NCI-H510A treated with DMSO at 0.1 percent for 48 hours (cell line): ENCODE results near the gene BRMS1.
"Not testable (repeated sequence)": the region's sequence is repeated elsewhere in the genome, so short reads cannot be mapped to it uniquely, and the experiment has no call there.

Source experiments
- DNase-seq: peaks from one replicate; lab custom pipeline; 2025; lab: John Stamatoyannopoulos, UW

The BRMS1 gene

DNA sequence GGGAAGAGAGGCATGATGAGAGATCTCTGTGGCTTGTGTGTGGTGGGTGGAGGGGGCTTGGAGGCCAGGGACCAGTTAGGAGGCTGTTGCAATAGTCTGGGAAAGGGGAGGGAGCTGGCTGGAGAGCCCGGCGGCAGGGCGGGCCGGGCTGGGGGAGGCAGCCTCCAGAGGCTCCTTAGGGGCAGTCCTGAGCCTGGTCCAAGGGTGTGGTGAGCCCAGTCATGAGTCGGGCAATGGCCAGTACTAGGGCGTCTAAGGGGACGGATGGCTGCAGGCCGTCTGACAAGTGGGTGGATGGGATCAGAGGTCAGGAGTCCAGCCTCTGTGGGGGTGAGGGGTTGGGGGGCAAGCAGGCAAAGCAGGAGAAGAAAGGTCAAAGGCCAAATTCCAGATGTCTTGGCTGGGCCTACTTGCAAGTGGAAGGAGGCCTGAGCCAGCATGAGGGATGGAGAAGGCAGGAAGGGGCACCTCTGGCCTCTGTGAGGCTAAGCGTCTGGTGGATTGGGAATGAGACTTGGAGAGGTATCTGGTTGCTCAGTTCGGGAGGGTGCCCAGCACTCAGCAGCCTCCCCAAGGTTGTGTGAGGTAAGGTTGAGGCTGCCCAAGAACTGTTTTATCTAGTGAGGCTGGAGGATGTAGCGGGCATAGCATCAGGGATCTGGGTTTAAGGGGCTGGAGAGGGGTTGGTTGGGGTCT is 22.0 kb downstream of the BRMS1 start:
- DNase-seq, result no peak

DNA sequence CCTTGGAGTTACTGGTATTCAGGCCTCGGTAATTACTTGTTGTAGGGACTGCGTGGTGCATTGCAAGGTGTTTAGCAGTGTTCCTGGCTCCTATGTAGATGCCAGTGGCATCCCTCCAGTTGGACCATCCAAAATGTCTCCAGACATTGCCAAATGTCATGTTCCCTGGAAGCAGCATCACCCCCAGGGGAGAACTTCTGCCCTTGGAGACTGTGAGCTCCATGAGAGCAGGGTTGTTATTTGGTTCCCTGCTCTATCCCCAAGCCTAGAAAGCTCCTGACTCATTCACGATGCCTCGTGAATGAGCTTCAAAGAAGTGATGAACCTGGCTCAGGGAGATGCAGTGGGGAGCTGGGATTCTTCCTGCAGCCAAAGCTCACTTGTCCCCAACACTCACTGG is 23.3 kb downstream of the BRMS1 start:
- no peak for DNase-seq

DNA sequence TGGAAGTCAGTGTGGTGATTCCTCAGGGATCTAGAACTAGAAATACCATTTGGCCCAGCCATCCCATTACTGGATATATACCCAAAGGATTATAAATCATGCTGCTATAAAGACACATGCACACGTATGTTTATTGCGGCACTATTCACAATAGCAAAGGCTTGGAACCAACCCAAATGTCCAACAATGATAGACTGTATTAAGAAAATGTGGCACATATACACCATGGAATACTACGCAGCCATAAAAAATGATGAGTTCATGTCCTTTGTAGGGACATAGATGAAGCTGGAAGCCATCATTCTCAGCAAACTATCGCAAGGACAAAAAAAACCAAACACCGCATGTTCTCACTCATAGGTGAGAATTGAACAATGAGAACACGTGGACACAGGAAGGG is 24.2 kb downstream of the BRMS1 start:
- not testable (repeated sequence) for DNase-seq

DNA sequence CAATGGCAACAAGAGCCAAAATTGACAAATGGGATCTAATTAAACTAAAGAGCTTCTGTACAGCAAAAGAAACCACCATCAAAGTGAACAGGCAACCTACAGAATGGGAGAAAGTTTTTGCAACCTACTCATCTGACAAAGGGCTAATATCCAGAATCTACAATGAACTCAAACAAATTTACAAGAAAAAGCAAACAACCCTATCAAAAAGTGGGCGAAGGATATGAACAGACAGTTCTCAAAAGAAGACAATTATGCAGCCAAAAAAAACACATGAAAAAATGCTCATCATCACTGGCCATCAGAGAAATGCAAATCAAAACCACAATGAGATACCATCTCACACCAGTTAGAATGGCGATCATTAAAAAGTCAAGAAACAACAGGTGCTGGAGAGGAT is 24.6 kb downstream of the BRMS1 start:
- not testable (repeated sequence) for DNase-seq

DNA sequence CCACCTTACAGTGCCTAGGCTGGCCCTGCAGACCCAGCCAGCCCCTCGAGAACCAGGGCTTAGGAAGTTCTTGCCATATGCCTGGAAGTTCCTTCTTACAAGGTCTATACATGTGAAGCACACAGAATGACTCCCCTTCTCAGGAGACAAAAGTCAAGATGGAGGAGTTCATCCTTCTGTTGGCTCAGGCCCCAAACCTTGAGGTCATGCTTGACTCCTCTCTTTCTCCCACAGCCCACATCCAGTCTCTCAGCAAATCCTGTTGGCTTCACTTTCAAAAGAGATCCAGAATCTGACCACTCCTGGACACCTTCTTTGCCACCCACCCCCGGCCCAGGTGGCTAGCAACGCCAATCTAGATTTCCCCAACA is 26.3 kb downstream of the BRMS1 start:
- no peak for DNase-seq

DNA sequence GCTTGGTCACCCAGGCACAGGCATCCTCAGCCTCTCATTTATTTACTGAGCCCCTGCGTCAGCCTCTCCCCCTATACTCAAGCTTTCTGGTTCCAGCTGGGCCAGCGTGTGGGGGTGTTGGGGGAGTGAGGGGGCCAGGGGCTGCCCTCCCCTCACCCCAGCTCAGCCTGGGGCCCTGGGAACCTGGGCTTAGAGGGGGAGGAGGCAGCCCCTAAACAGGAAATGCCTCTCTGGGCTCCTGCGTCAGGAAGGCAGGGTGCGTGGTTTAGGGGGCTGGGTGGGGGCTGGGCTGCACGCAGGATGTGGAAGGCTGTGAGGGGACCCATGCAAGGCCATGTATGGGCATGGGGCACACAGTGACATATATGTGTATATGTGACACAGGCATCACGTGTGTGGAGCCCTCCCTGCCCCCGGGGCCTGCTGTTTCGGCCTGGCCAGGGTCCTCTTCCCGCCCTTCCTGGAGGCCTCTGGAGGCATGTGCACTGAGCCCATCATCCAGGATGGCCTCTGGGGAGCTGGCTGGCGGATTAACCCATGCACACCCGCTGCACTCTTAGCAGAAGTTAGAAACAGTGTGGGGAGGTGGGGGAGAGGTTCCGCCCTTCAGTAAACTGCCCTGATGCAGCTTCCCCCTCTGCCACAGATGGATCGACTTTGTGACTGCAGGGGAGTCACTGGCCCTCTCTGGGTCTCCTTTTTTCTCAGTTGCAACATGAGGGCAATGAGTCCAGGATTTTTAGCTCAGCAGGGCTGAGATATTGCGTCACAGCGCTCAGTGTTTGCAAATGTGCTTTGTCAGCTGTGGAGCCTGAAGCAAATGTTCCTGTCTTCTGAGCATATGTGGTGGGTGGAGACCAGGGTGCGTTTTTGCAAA is 26.9 kb downstream of the BRMS1 start:
- DNase-seq, result no peak

DNA sequence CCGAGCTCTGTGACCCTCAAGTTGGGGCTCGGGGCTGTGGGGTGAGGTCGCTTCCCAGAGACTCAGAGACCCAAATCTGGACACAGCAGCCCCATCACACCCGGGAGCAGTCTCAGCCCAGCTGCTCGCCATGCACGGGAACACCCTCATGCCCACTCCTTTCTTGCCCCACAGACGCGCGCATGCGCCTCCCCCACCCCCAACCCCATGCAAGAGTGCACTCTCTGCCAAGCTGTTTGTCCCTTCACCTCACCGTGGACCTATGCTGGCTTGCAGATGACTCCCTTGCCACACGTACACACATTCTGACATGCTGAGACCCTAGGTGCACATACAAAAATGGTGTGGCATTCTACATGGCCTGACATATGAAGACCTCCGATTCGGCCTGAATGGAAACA is 27.6 kb downstream of the BRMS1 start:
- DNase-seq, result no peak

DNA sequence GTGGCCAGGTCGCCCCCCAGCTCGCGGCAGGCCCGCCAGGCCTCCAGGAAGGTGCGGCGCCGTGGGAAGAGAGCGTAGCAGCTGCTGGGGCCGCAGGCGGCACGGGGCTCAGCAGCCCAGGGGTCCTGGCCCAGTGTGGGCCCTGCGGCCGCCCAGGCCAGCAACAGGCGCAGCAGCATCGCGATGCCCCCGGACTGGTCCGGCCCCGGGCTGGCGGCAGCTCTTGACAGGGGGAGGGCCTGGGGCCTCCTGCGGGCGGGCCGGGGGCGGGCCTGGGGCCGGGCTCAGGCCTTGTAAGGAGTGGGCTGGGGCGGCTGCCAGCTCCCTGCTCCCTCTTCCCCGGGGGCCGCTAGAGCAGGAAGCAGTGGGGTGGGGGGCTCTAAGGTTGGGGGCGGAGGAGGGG is 28.1 kb downstream of the BRMS1 start, which contains the start of gene CD248:
CD248 (minus strand) TSS at position 196 of the 403 bp plus-strand sequence; CDS start at position 179, 17 bp downstream.
- no peak for DNase-seq

DNA sequence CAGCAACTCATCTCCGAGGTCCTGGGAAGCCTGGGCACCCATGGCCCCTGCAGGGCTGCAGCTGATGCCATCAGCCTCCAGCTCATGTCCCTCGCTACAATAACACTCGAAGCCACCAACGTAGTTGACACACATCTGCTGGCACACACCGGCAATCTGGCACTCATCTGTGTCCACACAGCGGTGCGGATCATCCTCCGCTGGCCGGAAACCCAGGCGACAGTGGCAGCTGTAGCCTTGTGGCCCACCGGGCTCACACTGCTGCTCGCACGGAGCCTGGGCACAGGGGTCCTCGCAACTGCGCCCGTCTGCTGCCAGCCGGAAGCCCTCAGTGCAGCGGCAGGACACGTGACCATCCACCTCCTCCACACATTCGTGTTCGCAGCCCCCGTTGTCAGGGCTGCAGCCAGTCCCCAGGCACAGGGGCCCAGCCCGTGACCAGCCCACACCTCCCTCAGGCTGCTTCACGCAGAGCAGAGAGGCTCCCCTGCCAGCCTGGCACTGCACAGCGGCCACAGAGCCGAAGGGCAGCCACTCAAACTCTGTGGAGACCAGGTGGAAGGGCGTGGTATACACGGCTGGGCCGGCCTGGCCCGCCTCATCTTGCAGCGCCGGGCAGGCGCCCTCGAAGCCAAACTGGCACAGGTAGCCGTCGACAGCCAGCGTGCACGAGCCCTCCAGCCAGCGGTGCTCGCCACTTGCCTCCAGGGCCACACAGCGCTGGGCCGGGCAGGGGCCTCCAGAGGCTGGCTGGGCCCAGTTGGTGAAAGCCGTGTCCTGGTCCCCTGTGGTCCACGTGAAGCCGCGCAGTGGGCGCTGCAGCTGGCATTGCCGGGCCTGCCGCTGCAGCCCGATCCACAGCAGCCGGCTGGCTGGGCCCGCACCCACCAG is 28.7 kb downstream of the BRMS1 start:
- no peak for DNase-seq

DNA sequence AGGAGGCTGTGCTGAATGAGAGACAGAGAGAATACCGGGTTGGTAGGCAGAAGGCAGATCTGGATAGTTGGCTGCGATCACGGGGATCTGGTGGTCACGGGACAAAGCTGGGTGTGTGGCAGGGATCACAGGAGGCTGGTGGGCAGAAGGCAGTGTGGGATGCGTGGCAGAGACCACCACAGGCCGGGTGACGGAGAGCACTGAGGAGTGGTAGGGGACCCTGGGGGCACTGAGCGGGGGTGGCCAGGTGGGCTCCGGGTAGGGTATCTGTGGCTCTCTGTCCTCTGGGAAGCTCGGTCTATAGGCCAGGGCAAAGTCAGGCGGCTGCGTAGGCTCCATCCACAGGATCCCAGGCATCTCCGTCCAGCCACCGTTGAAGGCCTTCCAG is 29.4 kb downstream of the BRMS1 start:
- no peak for DNase-seq

DNA sequence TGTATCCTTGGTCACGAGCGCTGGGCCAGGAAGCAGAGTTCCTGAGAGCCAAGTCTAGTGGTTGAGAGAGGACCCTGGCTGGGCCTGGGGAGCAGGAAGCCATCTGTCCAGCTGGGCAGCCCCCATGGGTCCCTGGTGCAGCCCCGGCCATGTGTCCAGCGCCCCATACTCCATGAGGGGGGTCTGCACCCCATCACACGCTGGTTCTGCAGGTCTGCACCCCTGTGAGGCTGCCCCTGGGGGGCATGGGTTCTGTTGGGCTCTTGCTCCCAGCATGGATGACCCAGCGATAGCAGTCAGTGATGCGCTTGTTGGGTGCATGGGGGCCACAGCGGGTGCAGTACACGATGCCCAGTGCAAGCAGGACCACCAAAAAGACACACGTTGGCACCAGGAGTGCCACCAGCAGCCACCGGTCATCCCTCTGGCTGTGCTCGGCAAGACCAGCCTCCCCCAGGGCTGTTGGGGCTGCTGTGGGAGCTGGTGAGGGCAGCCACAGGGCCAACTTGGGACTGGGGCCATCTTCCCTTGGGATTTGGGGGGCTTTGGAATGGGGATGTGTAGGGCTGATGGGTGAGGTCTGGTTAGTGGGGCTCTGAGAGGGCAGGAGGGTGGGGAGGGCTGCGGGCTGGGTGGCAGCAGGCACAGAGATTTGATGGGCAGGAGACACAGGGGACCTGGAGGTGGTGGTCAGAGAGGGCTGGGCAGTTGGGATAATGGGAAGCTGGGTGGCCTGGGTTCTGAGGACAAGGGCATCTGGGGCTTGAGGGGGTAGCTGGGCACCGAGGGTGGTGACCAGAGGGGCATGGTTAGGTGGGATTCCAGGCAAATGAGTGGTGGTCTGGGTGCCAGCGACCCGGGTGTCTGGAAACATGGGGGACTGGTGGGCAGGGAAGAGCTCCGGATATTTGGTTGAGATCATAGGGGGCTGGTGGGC is 30.1 kb downstream of the BRMS1 start:
- no peak for DNase-seq

DNA sequence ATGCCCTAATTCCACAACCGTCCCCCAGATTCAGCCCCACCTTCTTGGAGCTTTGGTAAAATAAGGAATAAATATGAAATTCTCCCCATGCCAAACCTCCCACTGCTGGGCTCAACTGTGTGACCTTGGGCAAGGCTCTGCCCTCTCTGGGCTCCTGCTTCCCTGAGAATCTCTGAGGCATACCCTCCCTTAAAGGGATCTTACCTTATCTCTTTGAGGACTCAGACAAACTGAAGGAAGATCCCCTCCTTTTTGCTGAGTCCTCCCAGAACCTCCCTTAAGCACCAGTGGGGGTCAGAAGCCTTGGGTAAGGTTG is 30.8 kb downstream of the BRMS1 start:
- no peak for DNase-seq

DNA sequence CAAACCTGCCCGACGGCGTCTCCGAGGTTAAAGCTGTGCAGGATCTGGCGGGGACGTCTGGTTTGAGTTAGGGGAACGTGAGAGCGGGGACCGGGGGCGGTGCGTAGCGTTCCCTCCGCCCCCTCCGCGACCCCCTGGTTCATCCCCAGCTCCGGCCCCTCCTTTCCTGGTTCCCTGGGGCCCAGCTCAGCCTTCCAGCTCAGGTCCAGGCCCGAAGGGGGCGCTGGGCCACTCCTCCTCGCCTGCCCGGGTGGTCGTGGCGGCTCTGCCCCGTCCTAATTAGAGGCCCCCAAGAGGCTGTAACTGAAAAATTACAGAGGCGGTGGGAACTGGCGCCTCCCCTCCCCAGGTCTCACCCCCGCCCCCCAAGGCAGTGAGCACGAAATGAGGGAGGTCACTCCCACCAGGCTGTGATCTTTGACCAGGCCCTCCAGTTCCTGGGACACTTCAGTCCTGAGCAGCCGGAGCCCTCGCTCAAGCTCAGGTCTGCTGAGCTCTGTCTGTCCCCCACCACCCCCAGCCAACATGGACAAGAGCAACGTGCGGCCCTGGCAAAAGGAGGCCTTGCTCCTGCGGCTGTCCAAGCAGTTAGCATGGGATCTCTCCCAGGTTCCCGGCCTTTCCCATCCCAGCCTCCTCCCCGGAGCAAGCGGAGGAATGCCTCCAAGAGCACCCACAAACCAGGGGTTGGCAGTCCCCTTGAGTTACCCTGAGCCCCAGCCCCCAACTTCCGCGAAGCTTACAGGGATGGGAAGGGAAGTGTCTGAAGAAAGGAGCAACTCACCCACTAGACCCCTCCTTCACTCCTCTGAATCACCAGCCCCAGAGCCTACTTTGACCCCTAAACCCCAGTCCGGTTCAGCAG is 31.4 kb downstream of the BRMS1 start:
- DNase-seq, result no peak

DNA sequence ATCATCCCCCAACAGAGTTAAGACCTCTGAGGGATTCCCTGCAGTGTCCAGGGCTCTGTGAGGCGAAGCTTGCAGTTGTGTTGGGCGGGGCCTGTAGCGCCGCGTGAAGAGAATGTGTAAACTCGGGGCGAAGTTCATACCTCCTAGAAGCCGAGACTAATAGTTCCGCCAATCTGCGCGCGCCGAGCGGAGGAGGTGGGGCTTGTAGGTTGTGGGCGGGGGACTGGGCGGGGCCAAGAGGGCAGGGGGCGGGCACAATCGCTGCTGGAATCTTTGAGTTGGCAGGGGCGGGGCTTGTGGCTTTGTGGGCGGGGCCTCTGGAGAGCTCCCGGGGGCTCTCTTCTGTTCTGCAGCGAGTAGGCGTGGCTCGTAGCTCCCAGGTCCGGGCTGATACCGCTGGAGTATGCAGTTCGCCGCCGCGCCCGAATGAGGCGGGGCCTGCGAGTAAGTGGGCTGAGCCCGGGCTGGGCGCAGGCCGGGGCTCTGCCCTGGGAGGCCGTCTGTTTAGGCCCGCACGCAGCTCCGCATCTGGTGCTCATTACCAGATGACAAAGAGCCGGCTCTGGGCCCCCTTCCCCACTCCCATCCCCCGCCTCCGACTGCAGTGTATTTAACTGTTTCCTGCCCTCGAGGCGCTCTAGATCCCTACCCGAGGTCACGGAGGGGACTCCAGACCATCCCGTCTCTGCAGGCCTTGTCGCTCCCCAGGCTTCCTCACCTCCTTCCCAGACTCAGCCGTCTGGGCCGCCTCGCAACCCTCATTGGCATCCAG is 32.2 kb downstream of the BRMS1 start:
- peak; percentile 37 for DNase-seq

DNA sequence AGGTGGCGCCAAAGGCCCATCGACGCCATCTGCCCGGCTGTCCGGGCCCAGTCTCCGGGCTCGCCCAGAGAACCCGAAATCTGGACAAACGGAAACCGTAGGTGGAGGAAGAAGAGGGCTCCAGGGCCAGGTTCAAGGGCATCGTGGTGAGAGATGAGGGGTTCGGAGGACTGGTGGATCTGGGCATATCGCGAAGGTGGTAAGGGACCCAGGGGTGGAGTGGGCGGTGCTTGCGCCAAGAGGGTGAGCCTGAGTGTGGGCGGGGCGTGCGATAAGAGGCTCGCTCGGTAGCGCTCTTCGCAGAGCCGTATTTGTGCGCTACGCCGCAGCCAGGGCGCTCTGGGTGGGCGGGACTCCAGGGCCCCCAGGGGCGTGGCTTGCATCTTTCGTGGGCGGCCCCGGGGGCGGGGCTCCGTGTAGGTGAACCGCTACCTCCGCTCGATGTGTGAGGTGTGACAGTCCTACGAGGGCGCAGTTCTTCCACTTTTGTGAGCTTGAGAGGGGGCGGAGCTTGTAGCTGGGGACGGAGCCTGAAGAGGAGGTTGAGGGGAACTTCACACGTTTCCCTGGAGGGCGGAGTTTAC is 32.8 kb downstream of the BRMS1 start:
- DNase-seq, result peak; percentile 61

DNA sequence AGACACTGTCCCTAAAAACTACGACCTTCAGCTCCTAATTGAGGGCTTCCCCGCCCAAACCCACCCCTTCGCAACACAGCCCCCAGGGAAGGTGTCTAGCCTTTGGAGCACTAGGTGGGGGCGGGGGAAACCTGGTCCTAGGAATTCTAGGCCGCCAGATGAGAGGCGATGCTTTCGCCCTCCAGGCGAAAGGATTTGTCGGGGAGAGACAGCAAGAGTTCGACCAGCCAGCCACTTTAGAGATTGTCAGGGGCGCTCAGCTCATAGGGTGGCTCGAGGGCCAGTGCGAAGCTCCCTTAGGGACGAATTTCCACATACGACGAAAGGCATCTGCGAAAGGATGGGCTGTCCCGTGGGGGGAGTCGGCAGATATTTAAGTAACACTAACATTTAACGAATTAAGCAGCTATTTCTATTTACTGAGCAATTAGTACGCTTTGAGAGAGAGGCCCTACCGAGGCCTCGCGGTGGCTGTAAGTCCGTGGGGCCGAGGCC is 33.4 kb downstream of the BRMS1 start:
- DNase-seq, result no peak

DNA sequence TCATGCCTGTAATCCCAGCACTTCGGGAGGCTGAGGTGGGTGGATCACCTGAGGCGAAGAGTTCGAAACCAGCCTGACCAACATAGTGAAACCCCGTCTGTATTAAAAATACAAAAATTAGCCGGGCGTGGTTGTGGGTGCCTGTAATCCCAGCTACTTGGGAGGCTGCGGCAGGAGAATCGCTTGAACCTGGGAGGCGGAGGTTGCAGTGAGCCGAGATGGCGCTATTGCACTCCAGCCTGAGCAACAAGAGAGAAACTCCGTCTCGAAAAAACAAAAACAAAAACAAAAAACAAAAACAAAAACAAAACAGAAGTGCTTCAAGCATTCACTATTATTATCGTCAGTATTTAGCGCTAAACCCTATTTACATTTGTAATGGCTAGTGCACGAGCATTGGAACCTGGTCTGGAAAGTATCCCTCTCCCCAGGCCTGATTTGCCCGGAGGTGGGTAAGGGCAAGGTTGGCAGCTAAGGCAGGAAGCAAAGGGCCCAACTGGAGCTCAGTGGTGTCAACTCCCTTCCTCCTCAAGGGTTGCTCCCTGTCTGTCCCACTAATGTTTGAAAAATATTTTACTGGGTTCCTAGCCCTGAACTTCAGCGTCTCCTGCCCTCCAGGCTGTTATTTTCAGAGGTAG is 34.0 kb downstream of the BRMS1 start:
- DNase-seq, result not testable (repeated sequence)

DNA sequence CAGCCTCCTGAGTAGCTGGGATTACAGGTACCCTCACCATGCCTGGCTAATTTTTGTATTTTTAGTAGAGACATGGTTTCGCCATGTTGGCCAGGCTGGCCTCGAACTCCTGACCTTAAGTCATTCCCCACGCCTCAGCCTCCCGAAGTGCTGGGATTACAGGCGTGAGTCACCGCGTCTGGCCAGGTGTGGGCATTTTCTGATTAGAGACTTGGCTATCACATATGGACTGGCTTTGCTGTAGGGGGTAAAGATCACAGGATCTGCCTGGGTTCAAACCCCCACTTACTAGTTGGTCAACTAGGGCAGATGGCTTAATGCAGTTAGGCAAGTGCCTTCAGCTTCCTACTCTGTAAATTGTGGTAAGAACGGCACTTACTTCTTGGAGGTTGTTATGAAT is 34.6 kb downstream of the BRMS1 start:
- no peak for DNase-seq

DNA sequence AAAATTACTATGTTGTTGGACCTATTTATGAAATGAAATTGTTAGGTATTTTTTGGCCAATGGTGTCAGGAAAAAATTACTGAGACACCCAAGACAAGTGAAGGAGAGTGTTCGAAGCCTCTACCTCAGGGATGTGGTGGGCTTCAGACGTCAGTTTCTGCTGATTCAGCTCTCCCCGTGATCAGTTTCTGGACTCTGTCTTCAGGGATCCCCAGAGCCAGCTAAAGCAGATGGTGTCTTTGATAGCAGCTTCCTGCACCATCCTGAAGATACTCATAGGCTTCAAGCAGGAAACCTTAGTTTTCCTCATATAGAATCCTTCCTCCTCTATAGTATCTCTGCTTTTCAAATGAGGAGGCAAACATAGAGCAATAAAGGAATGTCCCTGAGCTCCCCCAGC is 35.4 kb downstream of the BRMS1 start:
- DNase-seq, result no peak
